Measurements from ENCODE around the gene LIPC. TPM values are rescaled to one million over a fixed set of nuclear protein-coding genes. Genes with fewer than 3 reads are reported as not detected.

LIPC gene
- polyA plus RNA-seq, 4 donors, result 2.0 to 16.8 (median 13.1) TPM

- no peak for DNase-seq (ENCODE audit: low read depth in 4 of 4, low spot score in 3 of 4)
Observed at GRCh38 chr15:58490888-58491473, 59.2 kb downstream of the LIPC start.

GRCh38 chr15:58491499-58492202 is 59.9 kb downstream of the LIPC start:
- DNase-seq (ENCODE audit: low read depth in 4 of 4, low spot score in 3 of 4), result no peak

- no peak for DNase-seq (ENCODE audit: low read depth in 4 of 4, low spot score in 3 of 4)
Observed at GRCh38 chr15:58492661-58493397, 61.0 kb downstream of the LIPC start.

GRCh38 chr15:58494567-58494966 is 62.8 kb downstream of the LIPC start:
- no peak for DNase-seq (ENCODE audit: low read depth in 4 of 4, low spot score in 3 of 4)

GRCh38 chr15:58495891-58496408 is 64.2 kb downstream of the LIPC start:
- no peak for DNase-seq (ENCODE audit: low read depth in 4 of 4, low spot score in 3 of 4)

GRCh38 chr15:58497046-58497785 is 65.4 kb downstream of the LIPC start:
- no peak for DNase-seq (ENCODE audit: low read depth in 4 of 4, low spot score in 3 of 4)

- DNase-seq (ENCODE audit: low read depth in 4 of 4, low spot score in 3 of 4), result no peak
Observed at GRCh38 chr15:58498821-58499580, 67.2 kb downstream of the LIPC start.

GRCh38 chr15:58501006-58501405 is 69.2 kb downstream of the LIPC start:
- DNase-seq (ENCODE audit: low read depth in 4 of 4, low spot score in 3 of 4), result no peak

- no peak for DNase-seq (ENCODE audit: low read depth in 4 of 4, low spot score in 3 of 4)
Observed at GRCh38 chr15:58501636-58502188, 69.9 kb downstream of the LIPC start.

- DNase-seq (ENCODE audit: low read depth in 4 of 4, low spot score in 3 of 4), result no peak
Observed at GRCh38 chr15:58503139-58504027, 71.6 kb downstream of the LIPC start.

GRCh38 chr15:58504674-58505234 is 73.0 kb downstream of the LIPC start:
- DNase-seq (ENCODE audit: low read depth in 4 of 4, low spot score in 3 of 4), result no peak

- DNase-seq (ENCODE audit: low read depth in 4 of 4, low spot score in 3 of 4), result no peak
Observed at GRCh38 chr15:58505581-58505980, 73.8 kb downstream of the LIPC start.

GRCh38 chr15:58506064-58506490 is 74.3 kb downstream of the LIPC start:
- DNase-seq (ENCODE audit: low read depth in 4 of 4, low spot score in 3 of 4), result no peak

GRCh38 chr15:58506783-58507668 is 75.2 kb downstream of the LIPC start:
- no peak for DNase-seq (ENCODE audit: low read depth in 4 of 4, low spot score in 3 of 4)

GRCh38 chr15:58509556-58509955 is 77.8 kb downstream of the LIPC start:
- no peak for DNase-seq (ENCODE audit: low read depth in 4 of 4, low spot score in 3 of 4)

GRCh38 chr15:58510715-58511598 is 79.2 kb downstream of the LIPC start:
- no peak for DNase-seq (ENCODE audit: low read depth in 4 of 4, low spot score in 3 of 4)

GRCh38 chr15:58511599-58511987 is 79.8 kb downstream of the LIPC start:
- no peak for DNase-seq (ENCODE audit: low read depth in 4 of 4, low spot score in 3 of 4)
